GM12874 (cell line): ENCODE results near the gene MAP2K5.

Experiments used
- CTCF ChIP-seq: IDR thresholded peaks from 2 replicates; pipeline ENCODE4 v1.5.1; 2011; ENCODE audit warnings: low read depth, mild to moderate bottlenecking, control low read depth, low read length, moderate library complexity; ENCODE audit not compliant: insufficient read depth

Gene MAP2K5

GRCh38 chr15:67806536-67806935, 264.0 kb downstream of the MAP2K5 start:
- no peak for TF ChIP-seq CTCF

GRCh38 chr15:67807141-67807540, 264.6 kb downstream of the MAP2K5 start:
- TF ChIP-seq CTCF, result no peak

- TF ChIP-seq CTCF, result no peak
Observed at GRCh38 chr15:67807836-67808235, 265.3 kb downstream of the MAP2K5 start.

- no peak for TF ChIP-seq CTCF
Observed at GRCh38 chr15:67808821-67809220, 266.3 kb downstream of the MAP2K5 start.

GRCh38 chr15:67809441-67809840, 266.9 kb downstream of the MAP2K5 start:
- no peak for TF ChIP-seq CTCF

- no peak for TF ChIP-seq CTCF
Observed at GRCh38 chr15:67809866-67810265, 267.4 kb downstream of the MAP2K5 start.

- TF ChIP-seq CTCF, result no peak
Observed at GRCh38 chr15:67812241-67812644, 269.7 kb downstream of the MAP2K5 start.

GRCh38 chr15:67813104-67813634, 270.7 kb downstream of the MAP2K5 start:
- TF ChIP-seq CTCF, result no peak
